Upper lobe of right lung (tissue), 1 donor: ENCODE results near the gene POC1A. TPM values are rescaled to one million over a fixed set of nuclear protein-coding genes. Genes with fewer than 3 reads are reported as not detected.

Experiments used
- ATAC-seq: fragments of 200-7000 bp; cut with Tn5 transposase; one replicate; pipeline ENCODE4 v1.9.1; 2020; ENCODE audit warnings: mild to moderate bottlenecking, moderate library complexity
- DNase-seq: peaks from one replicate; pipeline ENCODE4 v3.0.0-alpha.2; 2020
- H3K27ac ChIP-seq: fragments of 200-600 bp; one replicate; pipeline ENCODE4 v1.8.0; 2022
- H3K27me3 ChIP-seq: fragments of 200-600 bp; one replicate; pipeline ENCODE4 v1.8.0; 2022; ENCODE audit warnings: mild to moderate bottlenecking
- H3K36me3 ChIP-seq: fragments of 200-600 bp; one replicate; pipeline ENCODE4 v1.8.0; 2022
- H3K4me1 ChIP-seq: fragments of 200-600 bp; one replicate; pipeline ENCODE4 v1.8.0; 2022
- H3K4me3 ChIP-seq: fragments of 200-600 bp; one replicate; pipeline ENCODE4 v1.8.0; 2022; ENCODE audit warnings: mild to moderate bottlenecking
- H3K9me3 ChIP-seq: fragments of 200-600 bp; one replicate; pipeline ENCODE4 v1.8.0; 2022
- CTCF ChIP-seq: fragments of 200-600 bp; IDR thresholded peaks from one replicate; pipeline ENCODE4 v1.8.0; 2022; ENCODE audit warnings: antibody characterized with exemption
- intact Hi-C: fragments of 100-400 bp; cut with DNase I; formaldehyde crosslinking; loops from one replicate; pipeline ENCODE4 v1.11.0; 2022
- total RNA-seq: library from RNA; stranded (reverse); fragmentation: NEBNext Ultra II Directional; extraction: Animal tissue kit (Norgen Biotek cat#: 25700); gene quantifications from one replicate; pipeline ENCODE4 v1.2.1, GENCODE V29; 2021
- donor health status: DM: no; HTN: yes; CAD: no; lungs with severe emphysema.

Gene POC1A
- total RNA-seq, 1 donor from 2014 or later = 2.5 TPM

GRCh38 chr3:52149021-52149420 is 5.2 kb downstream of the POC1A start:
- Histone ChIP-seq H3K4me1 (peaks cover 7% of the 10 kb centered on the region), H3K4me3 (no peak overlapping the region), H3K27me3 (no peaks in the 10 kb centered on the region), H3K36me3 (no peaks in the 10 kb centered on the region), H3K27ac (no peak overlapping the region), H3K9me3 (no peaks in the 10 kb centered on the region)
- intact Hi-C loops = loop anchor here (5.0 to 10.0 kb wide), 2 partner anchors 94 to 147 kb away; partner anchors contain the start of gene DUSP7
- DNase-seq = no peak
- no peak for ATAC-seq
- no peak for TF ChIP-seq CTCF

GRCh38 chr3:52147804-52148203 is 6.4 kb downstream of the POC1A start:
- TF ChIP-seq CTCF = no peak
- DNase-seq (no peak), ATAC-seq (no peak)
- Histone ChIP-seq H3K27me3 (no peaks in the 10 kb centered on the region), H3K4me1 (peaks cover 4% of the 10 kb centered on the region), H3K4me3 (no peak overlapping the region), H3K27ac (no peak overlapping the region), H3K9me3 (no peaks in the 10 kb centered on the region), H3K36me3 (no peaks in the 10 kb centered on the region)
- intact Hi-C loops = loop anchor here (5.0 to 10.0 kb wide), 2 partner anchors 93 to 146 kb away; partner anchors contain the start of gene DUSP7

- Histone ChIP-seq H3K4me1 (peaks cover 4% of the 10 kb centered on the region), H3K36me3 (no peaks in the 10 kb centered on the region), H3K9me3 (no peaks in the 10 kb centered on the region), H3K27me3 (no peaks in the 10 kb centered on the region), H3K4me3 (no peak overlapping the region), H3K27ac (no peak overlapping the region)
- intact Hi-C loops = loop anchor here (5.0 to 10.0 kb wide), 2 partner anchors 92 to 145 kb away; partner anchors contain the start of gene DUSP7
- DNase-seq (no peak), ATAC-seq (no peak)
- no peak for TF ChIP-seq CTCF
Observed at GRCh38 chr3:52146811-52147210, 7.4 kb downstream of the POC1A start.

- Histone ChIP-seq H3K4me1 (peaks cover 4% of the 10 kb centered on the region), H3K9me3 (no peaks in the 10 kb centered on the region), H3K27ac (no peak overlapping the region), H3K4me3 (no peak overlapping the region), H3K27me3 (no peaks in the 10 kb centered on the region), H3K36me3 (no peaks in the 10 kb centered on the region)
- intact Hi-C loops = loop anchor here (5.0 to 10.0 kb wide), 2 partner anchors 91 to 144 kb away; partner anchors contain the start of gene DUSP7
- DNase-seq = no peak
- no peak for TF ChIP-seq CTCF
- no peak for ATAC-seq
Observed at GRCh38 chr3:52146189-52146588, 8.0 kb downstream of the POC1A start.

- Histone ChIP-seq H3K27ac (no peak overlapping the region), H3K4me1 (peaks cover 4% of the 10 kb centered on the region), H3K27me3 (no peaks in the 10 kb centered on the region), H3K36me3 (no peaks in the 10 kb centered on the region), H3K4me3 (no peak overlapping the region), H3K9me3 (no peaks in the 10 kb centered on the region)
- no peak for TF ChIP-seq CTCF
- DNase-seq (no peak), ATAC-seq (no peak)
- intact Hi-C loops = loop anchor here (5.0 to 10.0 kb wide), 2 partner anchors 91 to 143 kb away; partner anchors contain the start of gene DUSP7
Observed at GRCh38 chr3:52145736-52146110, 8.5 kb downstream of the POC1A start.
